ENCODE measurements around the gene HOXC5. TPM values are rescaled to one million over a fixed set of nuclear protein-coding genes. Genes with fewer than 3 reads are reported as not detected.
A peak's percentile ranks its signal among the peaks of the same experiment; 100 is the strongest.

The HOXC5 gene
- total RNA-seq, 4 donors from 2014 or later: 0.58 to 2.2 (median 0.97) TPM; not detected in 1

- no peak overlapping the region for H3K4me3 ChIP-seq (ENCODE audit: low read depth, poor library complexity, severe bottlenecking)
- WGBS, 2 donors: 51% methylated on average over 6 of the region's 6 CpGs
- DNase-seq (ENCODE audit: low spot score in 2 of 2): no peak
- intact Hi-C loops (cut with DNase I; ENCODE audit: low total_unique reads): no loop called here
- TF ChIP-seq POLR2A (IDR thresholded peaks at IDR 0.05) (no peak), CTCF (IDR thresholded peaks at IDR 0.05) (no peak)
Measured at GRCh38 chr12:54012631-54013409, 20.0 kb upstream of the HOXC5 start.

- intact Hi-C loops (cut with DNase I; ENCODE audit: low total_unique reads): no loop called here
- TF ChIP-seq POLR2A (IDR thresholded peaks at IDR 0.05) (no peak), CTCF (IDR thresholded peaks at IDR 0.05) (no peak)
- H3K4me3 ChIP-seq (ENCODE audit: low read depth, poor library complexity, severe bottlenecking): no peak overlapping the region
- DNase-seq (ENCODE audit: low spot score in 2 of 2): no peak
- 46 to 65% methylated on average over 33 to 36 of the region's 36 CpGs for WGBS, 2 donors
Measured at GRCh38 chr12:54014377-54015017, 18.4 kb upstream of the HOXC5 start.

- no peak for DNase-seq (ENCODE audit: low spot score in 2 of 2)
- no peak for TF ChIP-seq POLR2A (IDR thresholded peaks at IDR 0.05)
- H3K4me3 ChIP-seq (ENCODE audit: low read depth, poor library complexity, severe bottlenecking): no peak overlapping the region
- intact Hi-C loops (cut with DNase I; ENCODE audit: low total_unique reads): no loop called here
- 65 to 69% methylated on average over 23 of the region's 23 CpGs for WGBS, 2 donors
Measured at GRCh38 chr12:54015018-54015931, 17.6 kb upstream of the HOXC5 start.

- 20 to 26% methylated on average over 3 of the region's 3 CpGs for WGBS, 2 donors
- no peak for DNase-seq (ENCODE audit: low spot score in 2 of 2)
- no peak for TF ChIP-seq POLR2A (IDR thresholded peaks at IDR 0.05)
- intact Hi-C loops (cut with DNase I; ENCODE audit: low total_unique reads): no loop called here
- H3K4me3 ChIP-seq (ENCODE audit: low read depth, poor library complexity, severe bottlenecking): no peak overlapping the region
Measured at GRCh38 chr12:54016051-54016450, 16.8 kb upstream of the HOXC5 start.

GRCh38 chr12:54016478-54016964 is 16.3 kb upstream of the HOXC5 start:
- intact Hi-C loops (cut with DNase I; ENCODE audit: low total_unique reads): no loop called here
- peak in 1 of 2 donors; percentile 73 for DNase-seq (ENCODE audit: low spot score in 2 of 2)
- TF ChIP-seq CTCF (IDR thresholded peaks at IDR 0.05) (no peak), POLR2A (IDR thresholded peaks at IDR 0.05) (no peak)
- WGBS, 2 donors: 1 to 3% methylated on average over 25 of the region's 25 CpGs
- peak overlapping the region; percentile 42 for H3K4me3 ChIP-seq (ENCODE audit: low read depth, poor library complexity, severe bottlenecking)

- intact Hi-C loops (cut with DNase I; ENCODE audit: low total_unique reads): no loop called here
- DNase-seq (ENCODE audit: low spot score in 2 of 2): no peak
- WGBS, 2 donors: 0% methylated on average over 24 of the region's 24 CpGs
- TF ChIP-seq CTCF (IDR thresholded peaks at IDR 0.05) (no peak), POLR2A (IDR thresholded peaks at IDR 0.05) (no peak)
- H3K4me3 ChIP-seq (ENCODE audit: low read depth, poor library complexity, severe bottlenecking): peak overlapping the region; percentile 42
Measured at GRCh38 chr12:54017027-54017788, 15.6 kb upstream of the HOXC5 start.

Measured in lower leg skin (tissue), 4 donors.